HG03571 (cell line): Measurements from ENCODE around the gene CNGA4.
"Not testable (repeated sequence)": the region's sequence is repeated elsewhere in the genome, so short reads cannot be mapped to it uniquely, and the experiment has no call there.

ENCODE experiments used
- ATAC-seq: cut with Tn5 transposase; IDR thresholded peaks from one replicate; pipeline ENCODE4 v1.9.1; 2021; ENCODE audit not compliant: unreplicated experiment

Gene CNGA4

GRCh38 chr11:6258571-6259081, 19.7 kb downstream of the CNGA4 start:
- ATAC-seq = no peak

GRCh38 chr11:6260207-6260726, 21.4 kb downstream of the CNGA4 start:
- no peak for ATAC-seq

GRCh38 chr11:6263662-6264061, 24.8 kb downstream of the CNGA4 start:
- ATAC-seq = no peak

- ATAC-seq = no peak
Observed at GRCh38 chr11:6268820-6269219, 29.9 kb downstream of the CNGA4 start.

- ATAC-seq = no peak
Observed at GRCh38 chr11:6269994-6270393, 31.1 kb downstream of the CNGA4 start.

- no peak for ATAC-seq
Observed at GRCh38 chr11:6270584-6271246, 31.8 kb downstream of the CNGA4 start.

- ATAC-seq = no peak
Observed at GRCh38 chr11:6271598-6271997, 32.7 kb downstream of the CNGA4 start.

GRCh38 chr11:6273188-6273587, 34.3 kb downstream of the CNGA4 start:
- no peak for ATAC-seq

- not testable (repeated sequence) for ATAC-seq
Observed at GRCh38 chr11:6280809-6281208, 41.9 kb downstream of the CNGA4 start.

- ATAC-seq = no peak
Observed at GRCh38 chr11:6283453-6284023, 44.6 kb downstream of the CNGA4 start.

GRCh38 chr11:6284250-6284649, 45.4 kb downstream of the CNGA4 start:
- ATAC-seq = no peak

GRCh38 chr11:6285019-6285418, 46.1 kb downstream of the CNGA4 start:
- no peak for ATAC-seq
